ENCODE measurements around the gene TMEM14B. TPM values are rescaled to one million over a fixed set of nuclear protein-coding genes. Genes with fewer than 3 reads are reported as not detected.
"Not testable (repeated sequence)": the region's sequence is repeated elsewhere in the genome, so short reads cannot be mapped to it uniquely, and the experiment has no call there.

Gene TMEM14B
- total RNA-seq (2014; rRNA removed; shearing (Covaris generic)) = 90.6 and 120 TPM in 2 replicates

GRCh38 chr6:10747251-10747972 is at the start of gene TMEM14B:
TSS of gene TMEM14B (plus strand) at chr6:10747805. CDS start at chr6:10749246, 1,441 bp downstream.
- peak; percentile 99 for DNase-seq
- Histone ChIP-seq H3K27me3 (ENCODE audit: control insufficient read depth, insufficient read depth, low read length) (no peaks in the 10 kb centered on the region), H3K4me3 (ENCODE audit: insufficient read depth, low read depth, low read length) (peak within 1 kb of the TSS; percentile 87), H3K36me3 (replicated peaks; ENCODE audit: control insufficient read depth, insufficient read depth, low read length) (peaks cover 14% of the 10 kb centered on the region)

GRCh38 chr6:10713962-10714361 is 33.6 kb upstream of the TMEM14B start:
- no peak overlapping the region for H3K4me3 ChIP-seq (ENCODE audit: insufficient read depth, low read depth, low read length)
- H3K27me3 ChIP-seq (ENCODE audit: control insufficient read depth, insufficient read depth, low read length) = no peaks in the 10 kb centered on the region
- H3K36me3 ChIP-seq (replicated peaks; ENCODE audit: control insufficient read depth, insufficient read depth, low read length) = no peaks in the 10 kb centered on the region; the same call in none of the 2 replicates
- no peak for DNase-seq

GRCh38 chr6:10719296-10719963 is 28.2 kb upstream of the TMEM14B start:
- Histone ChIP-seq H3K4me3 (ENCODE audit: insufficient read depth, low read depth, low read length) (no peak overlapping the region), H3K27me3 (ENCODE audit: control insufficient read depth, insufficient read depth, low read length) (no peaks in the 10 kb centered on the region), H3K36me3 (replicated peaks; ENCODE audit: control insufficient read depth, insufficient read depth, low read length) (no peaks in the 10 kb centered on the region; the same call in 1 of the 2 replicates)
- DNase-seq = no peak

GRCh38 chr6:10719964-10720264 is 27.7 kb upstream of the TMEM14B start:
- no peaks in the 10 kb centered on the region for H3K27me3 ChIP-seq (ENCODE audit: control insufficient read depth, insufficient read depth, low read length)
- H3K36me3 ChIP-seq (replicated peaks; ENCODE audit: control insufficient read depth, insufficient read depth, low read length) = peaks cover 2% of the 10 kb centered on the region; the same call in 1 of the 2 replicates
- no peak overlapping the region for H3K4me3 ChIP-seq (ENCODE audit: insufficient read depth, low read depth, low read length)
- DNase-seq = no peak

GRCh38 chr6:10720265-10720959 is 27.2 kb upstream of the TMEM14B start:
- DNase-seq = peak; percentile 20
- H3K4me3 ChIP-seq (ENCODE audit: insufficient read depth, low read depth, low read length) = no peak overlapping the region

GRCh38 chr6:10720960-10721849 is 26.4 kb upstream of the TMEM14B start:
- H3K27me3 ChIP-seq (ENCODE audit: control insufficient read depth, insufficient read depth, low read length); DNase-seq; H3K4me3 ChIP-seq (ENCODE audit: insufficient read depth, low read depth, low read length); H3K36me3 ChIP-seq (replicated peaks; ENCODE audit: control insufficient read depth, insufficient read depth, low read length): not testable (repeated sequence)

More at GRCh38 chr6:10720265-10720959, 27.2 kb upstream of the TMEM14B start:
- Histone ChIP-seq H3K36me3 (replicated peaks; ENCODE audit: control insufficient read depth, insufficient read depth, low read length) (peaks cover 3% of the 10 kb centered on the region), H3K27me3 (ENCODE audit: control insufficient read depth, insufficient read depth, low read length) (no peaks in the 10 kb centered on the region)

- peak overlapping the region; percentile 59 for H3K4me3 ChIP-seq (ENCODE audit: insufficient read depth, low read depth, low read length)
- no peaks in the 10 kb centered on the region for H3K27me3 ChIP-seq (ENCODE audit: control insufficient read depth, insufficient read depth, low read length)
- H3K36me3 ChIP-seq (replicated peaks; ENCODE audit: control insufficient read depth, insufficient read depth, low read length) = peaks cover 7% of the 10 kb centered on the region
- no peak for DNase-seq
Measured at GRCh38 chr6:10721850-10722569, 25.6 kb upstream of the TMEM14B start.

- DNase-seq = no peak
- Histone ChIP-seq H3K36me3 (replicated peaks; ENCODE audit: control insufficient read depth, insufficient read depth, low read length) (peaks cover 7% of the 10 kb centered on the region), H3K4me3 (ENCODE audit: insufficient read depth, low read depth, low read length) (peak overlapping the region; percentile 59), H3K27me3 (ENCODE audit: control insufficient read depth, insufficient read depth, low read length) (no peaks in the 10 kb centered on the region)
Measured at GRCh38 chr6:10722570-10722819, 25.1 kb upstream of the TMEM14B start.

- DNase-seq = peak; percentile 98
- peaks cover 10% of the 10 kb centered on the region for H3K36me3 ChIP-seq (replicated peaks; ENCODE audit: control insufficient read depth, insufficient read depth, low read length)
- H3K4me3 ChIP-seq (ENCODE audit: insufficient read depth, low read depth, low read length) = peak within 1 kb of the TSS; percentile 59
- H3K27me3 ChIP-seq (ENCODE audit: control insufficient read depth, insufficient read depth, low read length) = no peaks in the 10 kb centered on the region
Measured at GRCh38 chr6:10722820-10723566, 24.6 kb upstream of the TMEM14B start, which contains the start of gene TMEM14C. TSS of gene TMEM14C (plus strand) at chr6:10723070. CDS start at chr6:10724614, 1,544 bp downstream.

- Histone ChIP-seq H3K4me3 (ENCODE audit: insufficient read depth, low read depth, low read length) (peak overlapping the region; percentile 59), H3K36me3 (replicated peaks; ENCODE audit: control insufficient read depth, insufficient read depth, low read length) (peaks cover 15% of the 10 kb centered on the region), H3K27me3 (ENCODE audit: control insufficient read depth, insufficient read depth, low read length) (no peaks in the 10 kb centered on the region)
- no peak for DNase-seq
Measured at GRCh38 chr6:10723567-10723881, 24.1 kb upstream of the TMEM14B start.

GRCh38 chr6:10725044-10725443 is 22.6 kb upstream of the TMEM14B start:
- no peak for DNase-seq
- no peaks in the 10 kb centered on the region for H3K27me3 ChIP-seq (ENCODE audit: control insufficient read depth, insufficient read depth, low read length)
- peaks cover 18% of the 10 kb centered on the region for H3K36me3 ChIP-seq (replicated peaks; ENCODE audit: control insufficient read depth, insufficient read depth, low read length)
- no peak overlapping the region for H3K4me3 ChIP-seq (ENCODE audit: insufficient read depth, low read depth, low read length)

GRCh38 chr6:10725716-10726115 is 21.9 kb upstream of the TMEM14B start:
- no peak for DNase-seq
- Histone ChIP-seq H3K27me3 (ENCODE audit: control insufficient read depth, insufficient read depth, low read length) (no peaks in the 10 kb centered on the region), H3K4me3 (ENCODE audit: insufficient read depth, low read depth, low read length) (no peak overlapping the region), H3K36me3 (replicated peaks; ENCODE audit: control insufficient read depth, insufficient read depth, low read length) (peaks cover 22% of the 10 kb centered on the region)

- no peaks in the 10 kb centered on the region for H3K27me3 ChIP-seq (ENCODE audit: control insufficient read depth, insufficient read depth, low read length)
- no peak for DNase-seq
- H3K4me3 ChIP-seq (ENCODE audit: insufficient read depth, low read depth, low read length) = no peak overlapping the region
- H3K36me3 ChIP-seq (replicated peaks; ENCODE audit: control insufficient read depth, insufficient read depth, low read length) = peaks cover 19% of the 10 kb centered on the region
Measured at GRCh38 chr6:10730254-10730653, 17.4 kb upstream of the TMEM14B start.

Data from H7 (cell line).